ENCODE results near the gene MYO1B. TPM values are rescaled to one million over a fixed set of nuclear protein-coding genes. Genes with fewer than 3 reads are reported as not detected.

Gene MYO1B
- total RNA-seq, 2 donors from 2014 or later: 11.6 to 14.7 TPM

DNA sequence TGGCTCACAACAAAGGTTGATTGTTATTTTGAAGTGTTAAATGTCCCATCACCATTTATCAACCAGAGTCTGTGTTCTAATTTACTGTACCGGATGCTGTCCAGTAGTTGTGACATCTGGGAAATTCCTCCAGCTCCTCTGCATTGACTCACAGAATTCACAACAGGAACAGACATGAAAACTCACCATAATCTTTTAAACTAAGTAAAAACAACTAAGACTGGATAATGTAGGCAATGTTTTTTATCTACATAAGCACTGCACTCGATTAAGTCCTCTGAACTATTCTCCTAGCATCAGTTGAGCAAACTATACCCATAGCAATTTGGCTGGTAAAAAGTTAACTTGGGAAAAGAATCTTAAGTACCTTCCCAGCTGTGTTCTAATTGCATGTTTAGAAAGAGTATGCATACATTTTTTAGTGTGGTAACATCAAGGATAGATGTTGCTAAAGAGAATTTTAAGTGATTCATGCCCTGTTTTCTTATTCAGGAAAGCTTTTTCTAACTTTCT, 42.9 kb upstream of the MYO1B start:
- no peak overlapping the region for H3K4me3 ChIP-seq
- H3K36me3 ChIP-seq: no peaks in the 10 kb centered on the region
- H3K9me3 ChIP-seq: no peaks in the 10 kb centered on the region
- peak overlapping the region in 1 of 2 donors; percentile 58 for H3K27ac ChIP-seq
- no peaks in the 10 kb centered on the region for H3K27me3 ChIP-seq
- peaks cover 0 to 12% of the 10 kb centered on the region in 2 donors for H3K4me1 ChIP-seq
- no peak for DNase-seq (ENCODE audit: low spot score)
- TF ChIP-seq, protein P1, sequence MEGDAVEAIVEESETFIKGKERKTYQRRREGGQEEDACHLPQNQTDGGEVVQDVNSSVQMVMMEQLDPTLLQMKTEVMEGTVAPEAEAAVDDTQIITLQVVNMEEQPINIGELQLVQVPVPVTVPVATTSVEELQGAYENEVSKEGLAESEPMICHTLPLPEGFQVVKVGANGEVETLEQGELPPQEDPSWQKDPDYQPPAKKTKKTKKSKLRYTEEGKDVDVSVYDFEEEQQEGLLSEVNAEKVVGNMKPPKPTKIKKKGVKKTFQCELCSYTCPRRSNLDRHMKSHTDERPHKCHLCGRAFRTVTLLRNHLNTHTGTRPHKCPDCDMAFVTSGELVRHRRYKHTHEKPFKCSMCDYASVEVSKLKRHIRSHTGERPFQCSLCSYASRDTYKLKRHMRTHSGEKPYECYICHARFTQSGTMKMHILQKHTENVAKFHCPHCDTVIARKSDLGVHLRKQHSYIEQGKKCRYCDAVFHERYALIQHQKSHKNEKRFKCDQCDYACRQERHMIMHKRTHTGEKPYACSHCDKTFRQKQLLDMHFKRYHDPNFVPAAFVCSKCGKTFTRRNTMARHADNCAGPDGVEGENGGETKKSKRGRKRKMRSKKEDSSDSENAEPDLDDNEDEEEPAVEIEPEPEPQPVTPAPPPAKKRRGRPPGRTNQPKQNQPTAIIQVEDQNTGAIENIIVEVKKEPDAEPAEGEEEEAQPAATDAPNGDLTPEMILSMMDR (IDR thresholded peaks at IDR 0.05): no peak

DNA sequence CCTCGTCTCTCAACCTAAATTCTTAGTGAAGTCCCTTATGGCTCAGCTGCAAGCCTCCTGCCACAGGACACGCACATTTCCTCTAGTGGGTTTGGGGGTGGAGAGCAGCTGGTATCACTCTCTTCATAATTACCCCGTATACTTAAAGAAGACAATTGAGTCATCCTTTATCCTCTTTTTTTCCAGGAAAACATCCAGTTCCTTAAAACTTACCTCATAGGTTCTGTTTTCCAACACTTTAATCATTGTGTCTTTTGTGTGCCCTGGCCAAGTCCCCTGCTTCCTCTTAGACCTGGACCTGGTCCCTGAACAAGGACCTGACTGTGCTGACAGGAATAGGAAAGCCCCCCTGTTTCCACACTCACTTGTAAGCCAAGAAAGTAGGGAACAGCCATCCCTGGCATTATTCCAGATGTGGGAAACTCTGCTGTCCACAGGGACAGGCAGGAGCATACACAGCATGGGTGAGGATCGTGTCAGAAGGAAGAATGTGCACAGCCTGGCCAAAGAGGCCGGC, 42.3 kb upstream of the MYO1B start:
- no peaks in the 10 kb centered on the region for H3K36me3 ChIP-seq
- peak; percentile 67 for DNase-seq (ENCODE audit: low spot score)
- no peaks in the 10 kb centered on the region for H3K9me3 ChIP-seq
- peak overlapping the region in 1 of 2 donors; percentile 58 for H3K27ac ChIP-seq
- TF ChIP-seq, protein P1 (IDR thresholded peaks at IDR 0.05): no peak
- no peak overlapping the region for H3K4me3 ChIP-seq
- peaks cover 0 to 12% of the 10 kb centered on the region in 2 donors for H3K4me1 ChIP-seq
- H3K27me3 ChIP-seq: no peaks in the 10 kb centered on the region

DNA sequence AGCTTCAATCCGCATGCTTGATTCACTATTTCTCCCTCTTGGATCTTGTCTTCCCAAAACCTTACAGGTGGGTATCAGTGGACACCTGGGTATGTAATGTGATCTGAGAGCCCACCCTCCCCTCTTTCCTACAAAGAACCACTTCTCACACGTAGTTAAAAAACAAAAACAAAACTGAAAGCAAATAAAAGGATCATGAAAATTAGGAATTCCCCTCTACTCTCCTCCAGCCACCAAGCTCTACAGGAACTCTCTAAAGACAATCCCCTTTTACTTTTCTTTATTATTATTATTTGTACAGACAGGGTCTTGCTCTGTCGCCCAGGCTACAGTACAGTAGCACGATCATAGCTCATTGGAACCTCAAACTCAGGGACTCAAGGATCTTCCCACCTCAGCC, 40.8 kb upstream of the MYO1B start:
- H3K4me1 ChIP-seq: peaks cover 0 to 12% of the 10 kb centered on the region in 2 donors
- H3K27ac ChIP-seq: no peak overlapping the region
- no peak for DNase-seq (ENCODE audit: low spot score)
- H3K9me3 ChIP-seq: no peaks in the 10 kb centered on the region
- H3K36me3 ChIP-seq: no peaks in the 10 kb centered on the region
- H3K27me3 ChIP-seq: no peaks in the 10 kb centered on the region
- H3K4me3 ChIP-seq: no peak overlapping the region
- TF ChIP-seq, protein P1 (IDR thresholded peaks at IDR 0.05): no peak

DNA sequence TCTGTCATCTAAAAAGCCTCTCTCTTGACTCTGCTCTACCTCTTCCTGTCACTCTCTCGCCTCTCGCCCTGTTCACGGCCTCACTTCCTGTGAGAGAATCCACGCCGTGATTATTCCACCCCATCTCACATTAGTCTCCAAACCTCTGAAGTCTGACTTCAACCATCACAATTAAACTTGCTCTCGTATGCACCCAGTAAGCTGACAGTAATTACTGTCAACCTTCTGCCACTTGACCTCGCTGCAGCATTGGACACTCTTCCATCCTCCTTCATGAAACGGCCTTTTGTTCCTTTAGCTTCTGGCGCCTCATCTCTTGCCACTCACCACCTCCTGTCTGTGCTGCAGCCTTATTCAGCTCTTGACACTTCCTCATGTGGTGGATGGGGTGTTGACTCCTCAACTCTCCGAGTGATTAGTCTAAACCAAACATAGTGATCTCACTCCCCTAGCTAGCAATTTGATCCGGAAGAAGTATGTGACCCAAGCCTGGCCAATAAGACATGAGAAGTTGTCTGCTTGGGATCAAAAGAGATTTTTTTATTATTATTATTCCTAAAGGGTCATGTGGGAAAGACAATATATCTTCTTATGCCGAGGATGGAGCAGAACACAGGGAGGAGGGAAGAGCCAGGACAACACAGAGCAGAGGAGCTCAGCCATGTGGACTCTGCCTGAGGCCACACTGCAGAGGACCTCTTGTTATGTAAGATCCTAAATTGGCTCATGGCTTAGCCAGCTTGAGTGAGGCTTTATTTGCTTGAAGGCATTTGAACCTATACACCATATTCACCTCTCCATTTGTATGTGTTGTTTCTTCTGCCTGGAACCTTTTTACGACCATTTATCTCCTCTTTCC, 38.4 kb upstream of the MYO1B start:
- Histone ChIP-seq H3K4me1 (peaks cover 0 to 12% of the 10 kb centered on the region in 2 donors), H3K9me3 (peaks cover 0 to 4% of the 10 kb centered on the region in 2 donors), H3K36me3 (no peaks in the 10 kb centered on the region), H3K4me3 (no peak overlapping the region), H3K27ac (peak overlapping the region in 1 of 2 donors; percentile 62), H3K27me3 (no peaks in the 10 kb centered on the region)
- no peak for DNase-seq (ENCODE audit: low spot score)
- TF ChIP-seq, protein P1 (IDR thresholded peaks at IDR 0.05): no peak

DNA sequence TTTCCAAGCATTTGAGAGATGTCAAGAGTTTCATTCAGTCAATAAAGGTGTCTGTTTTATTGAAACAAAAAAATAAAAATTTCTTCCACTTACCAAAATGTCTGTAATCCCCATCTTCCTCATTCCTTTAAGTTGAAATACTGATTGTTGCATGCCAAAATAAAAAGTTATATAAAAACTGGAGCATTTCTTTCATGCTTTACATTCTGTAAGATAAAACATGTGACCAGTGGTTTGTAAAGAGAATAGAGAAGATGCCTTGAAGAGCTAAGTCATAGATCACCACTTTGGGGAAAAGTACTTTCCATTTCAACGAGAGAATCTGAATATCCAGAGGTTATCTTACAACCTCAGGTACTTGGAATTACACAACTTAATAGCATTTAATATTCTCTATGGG, 35.9 kb upstream of the MYO1B start:
- TF ChIP-seq, protein P1 (IDR thresholded peaks at IDR 0.05): no peak
- H3K4me1 ChIP-seq: no peaks in the 10 kb centered on the region
- no peaks in the 10 kb centered on the region for H3K36me3 ChIP-seq
- no peaks in the 10 kb centered on the region for H3K27me3 ChIP-seq
- no peak overlapping the region for H3K27ac ChIP-seq
- peaks cover 0 to 9% of the 10 kb centered on the region in 2 donors for H3K9me3 ChIP-seq
- no peak overlapping the region for H3K4me3 ChIP-seq
- DNase-seq (ENCODE audit: low spot score): no peak

Measured in right atrium auricular region (tissue), 2 donors.